ENCODE data around the gene DGCR6L.

DNA sequence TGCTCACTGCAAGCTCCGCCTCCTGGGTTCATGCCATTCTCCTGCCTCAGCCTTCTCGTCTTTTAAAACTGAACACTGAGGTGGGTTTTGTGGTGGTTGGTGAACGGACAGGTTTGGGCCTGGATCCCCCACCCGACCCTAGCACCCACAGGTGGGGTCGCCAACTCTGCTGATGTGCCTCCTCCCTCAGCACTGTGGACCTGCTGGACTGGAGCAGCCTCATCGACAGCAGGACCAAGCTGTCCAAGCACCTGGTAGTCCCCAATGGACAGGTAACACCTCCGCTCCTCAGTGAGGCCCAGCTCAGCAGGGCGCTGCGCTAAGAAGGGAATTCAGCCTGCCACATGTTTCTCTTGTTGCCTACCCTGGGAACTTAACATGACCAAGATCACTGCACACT lies 15.2 kb downstream of the DGCR6L start:
- TF ChIP-seq CHD4 (IDR thresholded peaks at IDR 0.05) (no peak), EGR1 (IDR thresholded peaks at IDR 0.05; ENCODE audit: borderline replicate concordance in 1 of 2, low read depth in 2 of 2, low read length in 2 of 2) (no peak), SUZ12 (IDR thresholded peaks at IDR 0.05; ENCODE audit: unreplicated experiment) (no peak), NFYA (IDR thresholded peaks at IDR 0.05; ENCODE audit: borderline replicate concordance, low read depth, low read length) (no peak), EZH2 (IDR thresholded peaks at IDR 0.05; ENCODE audit: borderline replicate concordance, control insufficient read depth, low read depth, low read length) (no peak), NBN (IDR thresholded peaks at IDR 0.05) (no peak), HDGF (IDR thresholded peaks at IDR 0.05) (no peak), ZSCAN29 (IDR thresholded peaks at IDR 0.05) (no peak), POLR2A (IDR thresholded peaks at IDR 0.05; ENCODE audit: low read depth, low read length) (no peak), CBX3 (IDR thresholded peaks at IDR 0.05; ENCODE audit: borderline replicate concordance, low read depth) (no peak), ESRRA (IDR thresholded peaks at IDR 0.05; ENCODE audit: low read length) (no peak)
- TF ChIP-seq, protein P1, sequence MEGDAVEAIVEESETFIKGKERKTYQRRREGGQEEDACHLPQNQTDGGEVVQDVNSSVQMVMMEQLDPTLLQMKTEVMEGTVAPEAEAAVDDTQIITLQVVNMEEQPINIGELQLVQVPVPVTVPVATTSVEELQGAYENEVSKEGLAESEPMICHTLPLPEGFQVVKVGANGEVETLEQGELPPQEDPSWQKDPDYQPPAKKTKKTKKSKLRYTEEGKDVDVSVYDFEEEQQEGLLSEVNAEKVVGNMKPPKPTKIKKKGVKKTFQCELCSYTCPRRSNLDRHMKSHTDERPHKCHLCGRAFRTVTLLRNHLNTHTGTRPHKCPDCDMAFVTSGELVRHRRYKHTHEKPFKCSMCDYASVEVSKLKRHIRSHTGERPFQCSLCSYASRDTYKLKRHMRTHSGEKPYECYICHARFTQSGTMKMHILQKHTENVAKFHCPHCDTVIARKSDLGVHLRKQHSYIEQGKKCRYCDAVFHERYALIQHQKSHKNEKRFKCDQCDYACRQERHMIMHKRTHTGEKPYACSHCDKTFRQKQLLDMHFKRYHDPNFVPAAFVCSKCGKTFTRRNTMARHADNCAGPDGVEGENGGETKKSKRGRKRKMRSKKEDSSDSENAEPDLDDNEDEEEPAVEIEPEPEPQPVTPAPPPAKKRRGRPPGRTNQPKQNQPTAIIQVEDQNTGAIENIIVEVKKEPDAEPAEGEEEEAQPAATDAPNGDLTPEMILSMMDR (IDR thresholded peaks at IDR 0.05 in 2 of 3, conservative IDR thresholded peaks at IDR 0.05 in 1 of 3; ENCODE audit: control insufficient read depth in 2 of 3, extremely low read depth in 1 of 3, insufficient read depth in 1 of 3, low read depth in 3 of 3, low read length in 3 of 3): no peak
- TF ChIP-seq, protein P2, sequence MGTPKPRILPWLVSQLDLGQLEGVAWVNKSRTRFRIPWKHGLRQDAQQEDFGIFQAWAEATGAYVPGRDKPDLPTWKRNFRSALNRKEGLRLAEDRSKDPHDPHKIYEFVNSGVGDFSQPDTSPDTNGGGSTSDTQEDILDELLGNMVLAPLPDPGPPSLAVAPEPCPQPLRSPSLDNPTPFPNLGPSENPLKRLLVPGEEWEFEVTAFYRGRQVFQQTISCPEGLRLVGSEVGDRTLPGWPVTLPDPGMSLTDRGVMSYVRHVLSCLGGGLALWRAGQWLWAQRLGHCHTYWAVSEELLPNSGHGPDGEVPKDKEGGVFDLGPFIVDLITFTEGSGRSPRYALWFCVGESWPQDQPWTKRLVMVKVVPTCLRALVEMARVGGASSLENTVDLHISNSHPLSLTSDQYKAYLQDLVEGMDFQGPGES (IDR thresholded peaks at IDR 0.05): no peak

All from GM12878 (cell line).